HK-2 (cell line): Measurements from ENCODE around the gene SEMA3A.
"Not testable (repeated sequence)": the region's sequence is repeated elsewhere in the genome, so short reads cannot be mapped to it uniquely, and the experiment has no call there.

Experiments
- DNase-seq: peaks from one replicate; pipeline ENCODE4 v3.0.0-alpha.2; 2018; ENCODE audit not compliant: unreplicated experiment

Gene SEMA3A

GRCh38 chr7:84154991-84155781 lies 39.4 kb downstream of the SEMA3A start:
- DNase-seq: no peak

- DNase-seq: no peak
Observed at GRCh38 chr7:84152995-84153394, 41.6 kb downstream of the SEMA3A start.

- DNase-seq: not testable (repeated sequence)
Observed at GRCh38 chr7:84150370-84150769, 44.2 kb downstream of the SEMA3A start.

- no peak for DNase-seq
Observed at GRCh38 chr7:84149573-84149972, 45.0 kb downstream of the SEMA3A start.

- DNase-seq: no peak
Observed at GRCh38 chr7:84145892-84146291, 48.7 kb downstream of the SEMA3A start.

GRCh38 chr7:84144935-84145334 lies 49.7 kb downstream of the SEMA3A start:
- DNase-seq: no peak

- no peak for DNase-seq
Observed at GRCh38 chr7:84144480-84144879, 50.1 kb downstream of the SEMA3A start.

- no peak for DNase-seq
Observed at GRCh38 chr7:84142726-84143125, 51.9 kb downstream of the SEMA3A start.

- no peak for DNase-seq
Observed at GRCh38 chr7:84139986-84140729, 54.4 kb downstream of the SEMA3A start.

- DNase-seq: no peak
Observed at GRCh38 chr7:84138411-84138810, 56.2 kb downstream of the SEMA3A start.

- DNase-seq: no peak
Observed at GRCh38 chr7:84137812-84138211, 56.8 kb downstream of the SEMA3A start.

- no peak for DNase-seq
Observed at GRCh38 chr7:84136809-84137208, 57.8 kb downstream of the SEMA3A start.

- DNase-seq: no peak
Observed at GRCh38 chr7:84136336-84136735, 58.3 kb downstream of the SEMA3A start.

GRCh38 chr7:84134169-84134568 lies 60.4 kb downstream of the SEMA3A start:
- no peak for DNase-seq

- no peak for DNase-seq
Observed at GRCh38 chr7:84125654-84126053, 68.9 kb downstream of the SEMA3A start.

- no peak for DNase-seq
Observed at GRCh38 chr7:84123965-84124547, 70.5 kb downstream of the SEMA3A start.

- DNase-seq: no peak
Observed at GRCh38 chr7:84122582-84123360, 71.8 kb downstream of the SEMA3A start.

- no peak for DNase-seq
Observed at GRCh38 chr7:84117304-84117703, 77.3 kb downstream of the SEMA3A start.

GRCh38 chr7:84113906-84114850 lies 80.4 kb downstream of the SEMA3A start:
- DNase-seq: no peak

- no peak for DNase-seq
Observed at GRCh38 chr7:84113286-84113685, 81.3 kb downstream of the SEMA3A start.

- no peak for DNase-seq
Observed at GRCh38 chr7:84112771-84113170, 81.8 kb downstream of the SEMA3A start.
